Astrocyte (in vitro differentiated cells and primary cell): ENCODE results near the gene PCBP1.

Experiments
- CTCF ChIP-seq: IDR thresholded peaks from 2 replicates; pipeline ENCODE4 v1.5.1; 2011; ENCODE audit warnings: low read depth, mild to moderate bottlenecking, inconsistent platforms, low read length, moderate library complexity; ENCODE audit not compliant: insufficient read depth
- EZH2 ChIP-seq: IDR thresholded peaks from 2 replicates; pipeline ENCODE4 v1.6.1; 2012; ENCODE audit warnings: mild to moderate bottlenecking, low read length, inconsistent platforms; ENCODE audit not compliant: insufficient read depth

DNA sequence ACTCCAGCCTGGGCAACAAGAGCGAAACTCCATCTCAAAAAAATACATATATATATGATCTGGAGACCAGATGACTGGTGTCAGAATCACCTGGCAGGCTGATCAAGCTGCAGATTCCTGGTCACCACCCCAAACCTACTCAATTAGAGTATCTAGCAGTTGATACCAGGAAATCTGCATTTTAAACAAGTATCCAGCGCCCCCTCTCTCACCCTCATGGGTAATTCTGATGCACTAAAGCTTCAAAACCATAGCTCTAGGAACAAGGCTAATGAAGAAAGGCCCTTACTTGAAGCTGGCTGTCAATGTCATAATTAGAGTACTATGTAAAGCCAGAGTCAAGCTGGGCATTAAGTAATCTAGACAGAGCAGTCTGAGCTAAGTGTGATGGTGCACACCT, 25.0 kb upstream of the PCBP1 start:
- TF ChIP-seq CTCF, result no peak
- no peak for TF ChIP-seq EZH2
